A549 treated with Mapracorat at 1 μM for 4 hours (cell line): ENCODE measurements around the gene MIB1. TPM values are rescaled to one million over a fixed set of nuclear protein-coding genes. Genes with fewer than 3 reads are reported as not detected.

Experiments
- total RNA-seq: library from RNA; stranded (reverse); fragments of 200-300 nt; extraction: Qiagen RNA extraction; gene quantifications from 5 replicates; pipeline ENCODE4 v1.2.3, GENCODE V29; 2022

The MIB1 gene
- 5.8 to 11.2 TPM (median 8.0 TPM) in 5 replicates for total RNA-seq

GRCh38 chr18:21740538-21741311 lies at the start of gene MIB1:
MIB1 (plus strand) TSS chr18:21740792; CDS start chr18:21741584, 792 bp downstream.

GRCh38 chr18:21704603-21705364 lies 35.8 kb upstream of the MIB1 start, which contains the start of gene ABHD3:
ABHD3 (minus strand) TSS chr18:21704774; CDS start chr18:21704665, 109 bp downstream.

Other genes starting within 250 kb of the MIB1 start
- 9.2 to 9.9 TPM (median 9.3 TPM) in 5 replicates for gene ESCO1, start 140.1 kb upstream of the MIB1 start, total RNA-seq
- gene SNRPD1, start 128.5 kb upstream of the MIB1 start, total RNA-seq: 158 to 181 TPM (median 170 TPM) in 5 replicates
- 17.0 to 21.2 TPM (median 19.3 TPM) in 5 replicates for gene ABHD3, start 36.0 kb upstream of the MIB1 start, total RNA-seq